ENCODE data around the gene CRY1. TPM values are rescaled to one million over a fixed set of nuclear protein-coding genes. Genes with fewer than 3 reads are reported as not detected.

The CRY1 gene
- total RNA-seq, 1 experiment from 2014 or later: 19.4 TPM

DNA sequence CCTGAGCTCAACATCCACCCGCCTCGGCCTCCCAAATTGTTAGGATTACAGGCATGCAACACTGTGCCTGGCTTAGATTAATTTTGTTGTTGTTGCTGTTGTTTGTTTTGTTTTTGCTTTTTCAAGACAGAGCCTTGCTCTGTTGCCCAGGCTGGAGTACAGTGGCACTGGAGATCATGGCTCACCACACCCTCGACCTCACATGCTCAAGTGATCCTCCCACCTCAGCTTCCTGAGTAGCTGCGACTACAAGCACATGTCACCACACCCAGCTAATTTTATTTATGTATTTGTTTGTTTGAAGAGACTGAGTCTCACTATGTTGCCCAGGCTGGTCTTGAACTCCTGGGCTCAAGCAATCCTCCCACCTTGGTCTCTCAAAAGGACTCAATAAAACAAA is 26.7 kb downstream of the CRY1 start:
- Histone ChIP-seq H3K27me3 (replicated peaks; ENCODE audit: control insufficient read depth, insufficient read depth, low read length) (no peaks in the 10 kb centered on the region), H3K4me1 (no peaks in the 10 kb centered on the region), H3K9me3 (no peaks in the 10 kb centered on the region), H3K36me3 (ENCODE audit: control insufficient read depth, insufficient read depth, low read length) (no peaks in the 10 kb centered on the region), H3K4me3 (ENCODE audit: low read depth, low read length) (no peak overlapping the region)
- ChIA-PET POLR2A (no interaction called here), CTCF (no interaction called here)
- no peak overlapping the region for H3K27ac Mint-ChIP-seq (ENCODE audit: unreplicated experiment)
- no TSS peak for BruUV-seq (replicated peaks)
- DNase-seq: no peak
- intact Hi-C loops (cut with micrococcal nuclease; ENCODE audit: unreplicated experiment): no loop called here
- no peak overlapping the region for H3K4me3 Mint-ChIP-seq (ENCODE audit: unreplicated experiment)
- no peaks in the 10 kb centered on the region for H3K9me3 Mint-ChIP-seq (ENCODE audit: unreplicated experiment)
- H3K36me3 Mint-ChIP-seq (ENCODE audit: insufficient read depth, unreplicated experiment): no peaks in the 10 kb centered on the region
- TF ChIP-seq, protein P1, sequence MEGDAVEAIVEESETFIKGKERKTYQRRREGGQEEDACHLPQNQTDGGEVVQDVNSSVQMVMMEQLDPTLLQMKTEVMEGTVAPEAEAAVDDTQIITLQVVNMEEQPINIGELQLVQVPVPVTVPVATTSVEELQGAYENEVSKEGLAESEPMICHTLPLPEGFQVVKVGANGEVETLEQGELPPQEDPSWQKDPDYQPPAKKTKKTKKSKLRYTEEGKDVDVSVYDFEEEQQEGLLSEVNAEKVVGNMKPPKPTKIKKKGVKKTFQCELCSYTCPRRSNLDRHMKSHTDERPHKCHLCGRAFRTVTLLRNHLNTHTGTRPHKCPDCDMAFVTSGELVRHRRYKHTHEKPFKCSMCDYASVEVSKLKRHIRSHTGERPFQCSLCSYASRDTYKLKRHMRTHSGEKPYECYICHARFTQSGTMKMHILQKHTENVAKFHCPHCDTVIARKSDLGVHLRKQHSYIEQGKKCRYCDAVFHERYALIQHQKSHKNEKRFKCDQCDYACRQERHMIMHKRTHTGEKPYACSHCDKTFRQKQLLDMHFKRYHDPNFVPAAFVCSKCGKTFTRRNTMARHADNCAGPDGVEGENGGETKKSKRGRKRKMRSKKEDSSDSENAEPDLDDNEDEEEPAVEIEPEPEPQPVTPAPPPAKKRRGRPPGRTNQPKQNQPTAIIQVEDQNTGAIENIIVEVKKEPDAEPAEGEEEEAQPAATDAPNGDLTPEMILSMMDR (IDR thresholded peaks at IDR 0.05; ENCODE audit: insufficient read depth in 1 of 2, low read depth in 1 of 2, low read length in 1 of 2, severe bottlenecking in 1 of 2, unreplicated experiment in 1 of 2): no peak
- no peaks in the 10 kb centered on the region for H3K27me3 Mint-ChIP-seq (ENCODE audit: insufficient read depth, unreplicated experiment)
- H3K4me1 Mint-ChIP-seq (ENCODE audit: low read depth, unreplicated experiment): no peaks in the 10 kb centered on the region

DNA sequence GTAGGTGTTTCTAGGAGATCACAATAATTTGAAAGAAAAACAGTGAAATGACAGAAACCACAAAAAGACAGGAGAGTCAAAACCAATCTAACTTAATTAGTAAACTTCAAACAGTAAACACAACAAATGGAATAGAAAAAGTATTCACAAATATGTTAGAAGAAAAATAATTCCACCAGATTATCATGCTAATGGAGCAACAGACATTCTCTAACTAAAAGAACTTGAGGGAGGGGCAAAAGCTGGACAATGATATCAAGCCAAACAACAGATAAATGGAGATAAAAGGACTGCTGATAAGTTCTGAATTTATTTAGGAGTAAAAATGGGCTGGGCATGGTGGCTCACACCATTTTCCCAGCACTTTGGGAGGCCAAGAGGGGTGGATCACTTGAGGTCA is 28.7 kb downstream of the CRY1 start:
- Histone ChIP-seq H3K4me1 (no peaks in the 10 kb centered on the region), H3K27me3 (replicated peaks; ENCODE audit: control insufficient read depth, insufficient read depth, low read length) (no peaks in the 10 kb centered on the region), H3K36me3 (ENCODE audit: control insufficient read depth, insufficient read depth, low read length) (no peaks in the 10 kb centered on the region), H3K4me3 (ENCODE audit: low read depth, low read length) (no peak overlapping the region), H3K9me3 (no peaks in the 10 kb centered on the region)
- Mint-ChIP-seq H3K27ac (ENCODE audit: unreplicated experiment) (no peak overlapping the region), H3K36me3 (ENCODE audit: insufficient read depth, unreplicated experiment) (no peaks in the 10 kb centered on the region), H3K9me3 (ENCODE audit: unreplicated experiment) (no peaks in the 10 kb centered on the region), H3K4me1 (ENCODE audit: low read depth, unreplicated experiment) (no peaks in the 10 kb centered on the region), H3K27me3 (ENCODE audit: insufficient read depth, unreplicated experiment) (no peaks in the 10 kb centered on the region), H3K4me3 (ENCODE audit: unreplicated experiment) (no peak overlapping the region)
- TF ChIP-seq, protein P1 (IDR thresholded peaks at IDR 0.05; ENCODE audit: insufficient read depth in 1 of 2, low read depth in 1 of 2, low read length in 1 of 2, severe bottlenecking in 1 of 2, unreplicated experiment in 1 of 2): no peak
- intact Hi-C loops (cut with micrococcal nuclease; ENCODE audit: unreplicated experiment): no loop called here
- CTCF ChIA-PET: no interaction called here
- no TSS peak for BruUV-seq (replicated peaks)
- no peak for DNase-seq
- POLR2A ChIA-PET: no interaction called here

DNA sequence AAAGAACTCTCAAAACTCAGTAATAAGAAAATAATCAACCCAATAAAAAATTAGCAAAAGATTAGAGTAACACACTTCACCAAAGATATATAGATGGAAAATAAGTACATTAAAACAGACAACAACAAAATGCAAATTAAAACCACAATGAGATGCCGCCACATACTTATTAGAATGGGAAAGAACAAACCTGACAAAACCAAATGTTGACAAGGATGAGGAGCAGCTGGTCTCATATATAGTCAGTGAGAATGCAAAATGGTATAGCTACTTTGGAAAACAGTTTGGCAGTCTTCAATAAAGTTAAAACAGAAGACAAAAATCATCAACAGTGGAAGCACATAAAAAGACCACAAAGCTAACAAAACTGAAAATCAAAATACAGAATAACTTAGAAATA is 29.1 kb downstream of the CRY1 start:
- Mint-ChIP-seq H3K27ac (ENCODE audit: unreplicated experiment) (peak overlapping the region; percentile 11), H3K4me1 (ENCODE audit: low read depth, unreplicated experiment) (no peaks in the 10 kb centered on the region), H3K36me3 (ENCODE audit: insufficient read depth, unreplicated experiment) (no peaks in the 10 kb centered on the region), H3K9me3 (ENCODE audit: unreplicated experiment) (no peaks in the 10 kb centered on the region), H3K4me3 (ENCODE audit: unreplicated experiment) (no peak overlapping the region), H3K27me3 (ENCODE audit: insufficient read depth, unreplicated experiment) (no peaks in the 10 kb centered on the region)
- intact Hi-C loops (cut with micrococcal nuclease; ENCODE audit: unreplicated experiment): no loop called here
- Histone ChIP-seq H3K4me1 (no peaks in the 10 kb centered on the region), H3K36me3 (ENCODE audit: control insufficient read depth, insufficient read depth, low read length) (no peaks in the 10 kb centered on the region), H3K9me3 (no peaks in the 10 kb centered on the region), H3K27me3 (replicated peaks; ENCODE audit: control insufficient read depth, insufficient read depth, low read length) (no peaks in the 10 kb centered on the region), H3K4me3 (ENCODE audit: low read depth, low read length) (no peak overlapping the region)
- no TSS peak for BruUV-seq (replicated peaks)
- CTCF ChIA-PET: no interaction called here
- no peak for DNase-seq
- TF ChIP-seq, protein P1 (IDR thresholded peaks at IDR 0.05; ENCODE audit: insufficient read depth in 1 of 2, low read depth in 1 of 2, low read length in 1 of 2, severe bottlenecking in 1 of 2, unreplicated experiment in 1 of 2): no peak
- POLR2A ChIA-PET: no interaction called here
